Nephron (organoid): Measurements from ENCODE around the gene C19orf85.

Source experiments
- H3K27ac Mint-ChIP-seq, 3 experiments: 2 replicates each; pipeline ENCODE4 v1.8.0; 2020; ENCODE audit warnings: mixed read lengths in 3 of 3, mild to moderate bottlenecking in 2 of 3, moderate library complexity in 1 of 3
- H3K27me3 Mint-ChIP-seq: 2 replicates; pipeline ENCODE4 v1.8.0; 2021; ENCODE audit warnings: low read depth, mild to moderate bottlenecking, moderate library complexity, mixed read lengths
- H3K36me3 Mint-ChIP-seq: 2 replicates; pipeline ENCODE4 v1.8.0; 2020; ENCODE audit warnings: low read depth, mixed read lengths
- H3K4me1 Mint-ChIP-seq: 2 replicates; pipeline ENCODE4 v1.8.0; 2020; ENCODE audit warnings: mixed read lengths
- H3K4me3 Mint-ChIP-seq, 3 experiments: 2 replicates each; pipeline ENCODE4 v1.8.0; 2020; ENCODE audit warnings: mild to moderate bottlenecking in 3 of 3, mixed read lengths in 3 of 3, moderate library complexity in 2 of 3
- H3K9me3 Mint-ChIP-seq: 2 replicates; pipeline ENCODE4 v1.8.0; 2020; ENCODE audit warnings: mixed read lengths
- CTCF ChIP-seq, 3 experiments: fragments of 200-600 bp; sonication (generic); IDR thresholded peaks; one replicate each; pipeline ENCODE4 v1.5.0; 2021; ENCODE audit warnings: antibody characterized with exemption in 3 of 3; ENCODE audit not compliant: unreplicated experiment in 3 of 3

Gene C19orf85

GRCh38 chr19:55486971-55487923 lies 22.7 kb upstream of the C19orf85 start:
- Mint-ChIP-seq H3K27ac (peak overlapping the region; percentile 99), H3K4me3 (peak overlapping the region; percentile 80 to 83 (median 80)), H3K27me3 (no peaks in the 10 kb centered on the region), H3K36me3 (no peaks in the 10 kb centered on the region), H3K4me1 (peaks cover 31% of the 10 kb centered on the region), H3K9me3 (no peaks in the 10 kb centered on the region)
- no peak for TF ChIP-seq CTCF (IDR thresholded peaks at IDR 0.05; ENCODE audit: unreplicated experiment in 3 of 3)

DNA sequence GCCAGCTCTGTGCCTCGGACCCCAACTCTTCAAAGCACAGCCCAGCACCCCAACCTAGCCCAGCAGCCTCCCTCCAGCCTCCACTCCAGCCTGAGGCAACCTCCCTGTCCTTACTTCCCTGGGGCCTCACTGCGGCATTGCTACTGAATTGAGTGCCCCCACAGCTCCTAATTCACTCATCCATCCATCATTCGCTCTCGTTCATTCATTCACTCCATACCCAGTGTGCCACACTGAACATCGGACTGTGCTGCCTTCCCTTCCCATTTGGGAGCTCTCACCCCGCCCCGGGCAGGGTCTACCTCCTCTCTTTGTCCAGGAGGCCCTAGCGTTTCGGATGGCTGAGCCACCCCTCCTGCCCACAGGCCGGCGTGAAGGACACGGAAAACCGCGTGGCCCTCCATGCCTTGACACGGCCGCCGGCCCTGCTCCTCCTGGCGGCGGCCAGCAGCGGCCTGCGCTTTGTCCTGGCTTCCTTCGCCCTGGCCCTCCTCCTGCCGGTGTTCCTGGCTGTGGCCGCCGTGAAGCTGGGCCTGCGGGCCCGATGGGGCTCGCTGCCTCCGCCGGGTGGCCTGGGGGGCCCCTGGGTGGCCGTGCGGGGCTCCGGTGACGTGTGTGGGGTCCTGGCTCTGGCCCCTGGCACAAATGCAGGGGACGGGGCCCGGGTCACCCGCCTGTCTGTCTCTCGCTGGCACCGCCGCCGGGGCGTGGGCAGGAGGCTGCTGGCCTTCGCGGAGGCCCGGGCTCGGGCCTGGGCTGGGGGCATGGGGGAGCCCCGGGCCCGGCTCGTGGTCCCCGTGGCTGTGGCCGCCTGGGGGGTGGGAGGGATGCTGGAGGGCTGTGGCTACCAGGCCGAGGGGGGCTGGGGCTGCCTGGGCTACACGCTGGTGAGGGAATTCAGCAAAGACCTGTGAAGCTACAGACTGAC lies 21.8 kb upstream of the C19orf85 start:
- Mint-ChIP-seq H3K36me3 (no peaks in the 10 kb centered on the region), H3K4me3 (peak overlapping the region; percentile 85 to 95 (median 92)), H3K4me1 (peaks cover 22% of the 10 kb centered on the region), H3K27ac (peak overlapping the region; percentile 99), H3K27me3 (no peaks in the 10 kb centered on the region), H3K9me3 (no peaks in the 10 kb centered on the region)
- no peak for TF ChIP-seq CTCF (IDR thresholded peaks at IDR 0.05; ENCODE audit: unreplicated experiment in 3 of 3)

GRCh38 chr19:55485439-55486011 lies 21.0 kb upstream of the C19orf85 start:
- Mint-ChIP-seq H3K4me3 (peak overlapping the region; percentile 85 to 95 (median 92)), H3K4me1 (peaks cover 22% of the 10 kb centered on the region), H3K27ac (peak overlapping the region; percentile 83 to 95 (median 87)), H3K27me3 (no peaks in the 10 kb centered on the region), H3K9me3 (no peaks in the 10 kb centered on the region), H3K36me3 (no peaks in the 10 kb centered on the region)
- no peak for TF ChIP-seq CTCF (IDR thresholded peaks at IDR 0.05; ENCODE audit: unreplicated experiment in 3 of 3)

DNA sequence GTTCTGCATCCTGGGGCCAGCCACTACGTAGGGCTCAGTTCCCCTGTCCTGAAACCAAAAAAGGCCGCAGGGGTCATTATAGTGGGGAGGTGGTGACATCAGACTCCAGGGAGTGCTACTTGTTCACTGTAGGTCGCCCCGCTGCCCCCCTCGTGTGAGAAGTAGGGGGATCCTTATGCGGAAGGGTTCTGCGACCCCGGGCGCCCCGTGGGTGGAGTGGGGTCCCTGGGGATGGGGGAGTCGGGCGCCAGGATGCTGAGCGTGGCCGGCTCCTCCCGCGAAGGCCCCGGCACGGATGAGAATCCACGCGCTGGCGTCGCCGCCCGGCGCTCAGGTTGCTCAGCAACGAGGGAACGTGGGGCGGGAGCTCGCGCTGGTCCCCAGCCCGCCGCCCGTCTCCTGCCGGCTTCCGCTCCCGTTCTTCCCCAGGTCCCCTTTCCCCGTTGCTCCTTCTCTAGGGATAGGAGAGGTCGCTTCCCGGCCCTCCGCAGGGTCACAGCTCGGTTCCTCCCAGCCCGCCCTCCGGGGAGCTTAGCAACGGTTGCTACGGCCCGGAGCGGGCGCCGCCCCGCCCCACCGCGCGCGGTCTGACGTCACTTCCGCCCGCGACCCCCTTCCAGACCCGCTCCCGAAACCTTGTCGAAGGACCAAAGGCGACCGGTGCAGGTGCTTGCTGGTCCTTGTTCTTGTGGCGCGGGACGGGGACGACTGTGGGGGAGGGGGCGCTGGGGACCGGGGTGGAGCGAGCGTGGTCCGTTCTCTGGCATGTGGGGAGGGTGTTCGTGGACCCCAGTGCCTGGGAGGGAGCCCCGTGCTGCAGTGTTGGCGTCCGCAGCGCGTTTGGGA lies 20.3 kb upstream of the C19orf85 start, which contains the start of gene NAT14:
Gene NAT14, plus strand, starts transcription at position 596 of the 846 bp plus-strand sequence. CDS start 521 bp downstream, outside the sequence.
- Mint-ChIP-seq H3K4me3 (peak within 1 kb of the TSS; percentile 85 to 95 (median 92)), H3K27ac (peak within 1 kb of the TSS; percentile 83 to 95 (median 87)), H3K4me1 (peaks cover 24% of the 10 kb centered on the region), H3K36me3 (peaks cover 2% of the 10 kb centered on the region), H3K9me3 (no peaks in the 10 kb centered on the region), H3K27me3 (no peaks in the 10 kb centered on the region)
- TF ChIP-seq CTCF (IDR thresholded peaks at IDR 0.05; ENCODE audit: unreplicated experiment in 3 of 3): no peak
